M059J (cell line): ENCODE data around the gene GCK. TPM values are rescaled to one million over a fixed set of nuclear protein-coding genes. Genes with fewer than 3 reads are reported as not detected.

Source experiments
- DNase-seq: peaks from one replicate; pipeline ENCODE4 v3.0.0-alpha.2; 2012; ENCODE audit warnings: low read depth
- total RNA-seq: library from RNA; depleted of rRNA; stranded (reverse); fragments of >200 nt; shearing (Covaris generic); gene quantifications from 2 replicates; pipeline ENCODE4 v1.2.3, GENCODE V29; 2014

The GCK gene
- total RNA-seq, 1 experiment from 2014 or later = not detected

- no peak for DNase-seq
Measured at GRCh38 chr7:44117801-44118429, 71.3 kb downstream of the GCK start.

GRCh38 chr7:44116789-44117666 is 72.2 kb downstream of the GCK start:
- no peak for DNase-seq

GRCh38 chr7:44116087-44116788 is 73.0 kb downstream of the GCK start:
- no peak for DNase-seq

- DNase-seq = no peak
Measured at GRCh38 chr7:44114586-44115310, 74.5 kb downstream of the GCK start.

GRCh38 chr7:44113764-44114354 is 75.4 kb downstream of the GCK start:
- no peak for DNase-seq

- DNase-seq = no peak
Measured at GRCh38 chr7:44112997-44113763, 76.1 kb downstream of the GCK start.

GRCh38 chr7:44112231-44112996 is 76.8 kb downstream of the GCK start:
- DNase-seq = no peak

- DNase-seq = no peak
Measured at GRCh38 chr7:44111761-44112160, 77.5 kb downstream of the GCK start.

- DNase-seq = no peak
Measured at GRCh38 chr7:44110719-44111635, 78.3 kb downstream of the GCK start.

GRCh38 chr7:44109991-44110390 is 79.2 kb downstream of the GCK start:
- no peak for DNase-seq

GRCh38 chr7:44108768-44109750 is 80.2 kb downstream of the GCK start:
- DNase-seq = no peak

- DNase-seq = no peak
Measured at GRCh38 chr7:44107961-44108767, 81.1 kb downstream of the GCK start.

GRCh38 chr7:44107116-44107960 is 81.9 kb downstream of the GCK start:
- DNase-seq = no peak

- no peak for DNase-seq
Measured at GRCh38 chr7:44106311-44107065, 82.8 kb downstream of the GCK start.

- DNase-seq = no peak
Measured at GRCh38 chr7:44105832-44106231, 83.4 kb downstream of the GCK start.
